NOMO-1 (cell line): Measurements from ENCODE around the gene TAS2R10.
"Not testable (repeated sequence)": the region's sequence is repeated elsewhere in the genome, so short reads cannot be mapped to it uniquely, and the experiment has no call there.

Experiments used
- DNase-seq, 2 experiments: peaks; one replicate each; lab custom pipeline; 2025; ENCODE audit not compliant: unreplicated experiment in 2 of 2; lab: John Stamatoyannopoulos, UW

The TAS2R10 gene, protein sequence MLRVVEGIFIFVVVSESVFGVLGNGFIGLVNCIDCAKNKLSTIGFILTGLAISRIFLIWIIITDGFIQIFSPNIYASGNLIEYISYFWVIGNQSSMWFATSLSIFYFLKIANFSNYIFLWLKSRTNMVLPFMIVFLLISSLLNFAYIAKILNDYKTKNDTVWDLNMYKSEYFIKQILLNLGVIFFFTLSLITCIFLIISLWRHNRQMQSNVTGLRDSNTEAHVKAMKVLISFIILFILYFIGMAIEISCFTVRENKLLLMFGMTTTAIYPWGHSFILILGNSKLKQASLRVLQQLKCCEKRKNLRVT

DNA sequence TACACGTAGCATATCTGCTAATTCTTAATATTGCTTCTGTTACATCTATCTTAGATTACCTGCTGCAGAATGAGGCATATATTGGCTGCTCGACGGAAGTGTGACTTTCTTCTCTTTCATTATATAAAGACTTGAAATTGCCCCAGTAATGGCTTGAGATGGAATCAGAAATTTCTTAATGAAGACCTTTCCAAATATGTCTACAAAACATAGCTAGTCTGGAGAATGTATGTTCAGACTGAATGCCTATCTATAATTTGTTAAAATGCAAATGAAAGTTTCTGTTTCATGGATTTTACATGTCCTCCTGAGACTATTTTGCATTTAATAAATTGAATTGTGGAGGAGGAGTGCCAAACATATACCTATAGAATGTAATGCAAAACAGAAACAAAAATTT is at the start of gene TAS2R10:
Gene TAS2R10, minus strand, starts transcription at position 101 of the 400 bp plus-strand sequence. Its CDS starts 89 bp downstream, at position 12.
- no peak for DNase-seq

DNA sequence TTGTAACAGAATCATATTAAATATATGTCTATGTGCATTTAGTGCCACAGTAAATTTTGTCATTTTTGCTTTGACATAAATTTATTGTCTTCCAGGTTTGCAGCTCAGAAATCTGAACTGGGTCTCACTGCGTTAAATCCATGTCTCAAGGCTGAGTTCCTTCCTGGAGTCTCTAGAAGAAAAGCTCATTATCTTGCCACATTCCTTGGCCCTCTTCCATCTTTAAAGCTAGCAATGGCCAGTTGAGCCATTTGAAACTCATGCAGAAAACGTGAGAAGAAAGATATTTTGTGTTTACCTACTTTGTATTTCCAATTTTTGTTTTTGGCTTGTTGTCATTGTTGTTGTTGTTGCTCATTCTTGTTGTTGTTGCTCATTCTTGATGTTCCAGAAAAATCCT is 47.2 kb upstream of the TAS2R10 start:
- DNase-seq: no peak

DNA sequence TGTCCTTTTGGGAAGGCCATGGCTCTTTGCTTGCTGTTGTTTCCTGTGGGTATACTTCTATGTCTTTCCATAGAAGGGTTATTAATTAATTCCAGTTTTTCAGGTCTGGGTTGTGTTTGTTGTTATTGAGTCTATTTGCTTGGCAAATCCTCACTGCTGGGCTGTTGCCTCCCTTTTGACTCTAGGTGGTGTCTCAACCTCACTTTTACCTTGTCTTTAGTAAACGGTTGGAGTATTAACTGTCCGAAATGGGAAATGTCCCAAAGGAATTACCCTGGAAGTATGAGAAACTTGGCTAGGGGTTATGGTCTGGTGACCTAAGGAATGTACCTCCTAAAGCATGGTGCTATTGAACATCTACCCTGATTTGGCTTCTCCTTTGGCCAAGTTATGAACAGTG is 41.2 kb upstream of the TAS2R10 start:
- DNase-seq: no peak

DNA sequence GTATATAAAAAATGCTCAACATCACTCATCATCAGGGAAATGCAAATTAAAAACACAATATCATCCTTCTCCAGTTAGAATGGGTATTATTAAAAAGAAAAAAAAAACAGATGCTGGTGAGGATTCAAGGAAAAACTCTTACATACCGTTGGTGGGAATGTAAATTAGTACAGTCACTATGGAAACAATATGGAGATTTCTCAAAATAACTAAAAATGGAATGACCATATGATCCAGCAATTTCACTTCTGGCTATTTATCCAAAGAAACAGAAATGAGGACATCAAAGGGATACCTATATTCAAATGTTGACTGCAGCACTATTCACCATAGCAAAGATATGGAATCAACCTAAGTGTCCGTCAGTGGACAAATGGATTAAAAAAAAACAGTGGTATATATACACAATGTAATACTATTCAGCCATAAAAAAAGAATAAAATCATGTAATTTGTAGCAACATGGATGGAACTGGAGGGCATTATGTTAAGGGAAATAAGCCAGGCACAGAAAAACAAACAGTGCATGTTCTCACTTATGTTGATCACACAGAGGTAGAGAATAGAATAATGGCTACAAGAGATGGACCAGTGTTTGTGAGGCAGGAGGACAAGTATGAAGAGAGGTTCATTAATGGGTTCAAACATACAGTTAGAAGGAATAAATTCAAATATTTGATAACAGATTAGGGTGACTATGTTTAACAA is 37.5 kb upstream of the TAS2R10 start:
- no peak for DNase-seq

DNA sequence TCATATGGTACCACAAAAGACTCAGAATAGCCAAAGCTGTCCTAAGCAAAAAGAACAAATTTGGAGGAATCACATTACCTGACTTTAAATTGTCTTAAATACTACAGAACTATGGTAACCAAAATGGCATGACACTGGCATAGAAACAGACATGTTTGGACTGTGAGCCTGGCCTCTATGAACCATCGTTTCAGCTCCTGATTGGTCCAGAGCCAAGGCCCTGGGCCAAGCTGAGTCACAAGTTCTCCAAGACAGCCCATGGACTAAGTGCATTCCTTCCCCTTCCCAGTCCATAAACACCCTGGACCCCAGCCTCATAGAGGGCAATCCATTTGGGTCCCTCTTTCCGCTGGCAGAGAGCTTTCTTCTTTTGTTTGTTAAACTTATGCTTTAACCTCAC is 35.2 kb upstream of the TAS2R10 start:
- DNase-seq: no peak

DNA sequence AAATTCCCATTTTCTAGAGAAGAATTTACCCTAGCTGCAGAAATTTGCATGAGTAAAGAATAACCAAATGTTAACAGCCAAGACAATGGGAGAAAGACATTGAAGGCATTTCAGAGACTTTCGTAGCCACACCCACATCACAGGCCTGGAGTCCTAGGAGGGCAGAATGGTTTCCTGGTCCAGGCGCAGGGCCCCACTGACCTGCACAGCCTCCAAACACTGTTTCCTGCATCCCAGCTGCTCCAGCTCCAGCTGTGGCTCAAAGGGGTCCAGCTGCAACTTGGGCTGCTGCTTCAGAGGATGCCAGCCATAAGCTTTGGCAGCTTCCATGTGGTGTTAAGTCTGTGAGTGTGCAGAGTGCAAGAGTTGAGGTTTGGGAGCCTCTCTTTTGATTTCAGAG is 29.6 kb upstream of the TAS2R10 start:
- DNase-seq: no peak

DNA sequence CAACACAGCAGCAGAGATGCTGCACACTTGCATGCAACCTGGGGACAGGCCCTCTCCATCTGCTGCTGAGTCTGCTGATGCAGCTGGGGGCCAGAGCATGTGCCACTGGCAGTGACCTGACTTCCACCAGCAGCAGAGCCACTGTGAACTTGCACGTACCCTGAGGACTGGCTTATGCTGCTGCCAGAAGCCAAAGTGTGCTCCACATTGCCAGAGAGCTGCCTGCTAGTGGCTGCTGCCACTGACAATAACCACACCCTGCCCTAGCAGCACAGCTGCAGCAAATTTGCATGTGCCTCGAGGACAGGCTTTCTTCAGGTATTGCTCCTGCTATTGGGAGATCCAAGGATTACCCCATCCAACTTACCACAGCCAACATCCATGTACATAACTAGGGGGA is 27.6 kb upstream of the TAS2R10 start:
- no peak for DNase-seq

DNA sequence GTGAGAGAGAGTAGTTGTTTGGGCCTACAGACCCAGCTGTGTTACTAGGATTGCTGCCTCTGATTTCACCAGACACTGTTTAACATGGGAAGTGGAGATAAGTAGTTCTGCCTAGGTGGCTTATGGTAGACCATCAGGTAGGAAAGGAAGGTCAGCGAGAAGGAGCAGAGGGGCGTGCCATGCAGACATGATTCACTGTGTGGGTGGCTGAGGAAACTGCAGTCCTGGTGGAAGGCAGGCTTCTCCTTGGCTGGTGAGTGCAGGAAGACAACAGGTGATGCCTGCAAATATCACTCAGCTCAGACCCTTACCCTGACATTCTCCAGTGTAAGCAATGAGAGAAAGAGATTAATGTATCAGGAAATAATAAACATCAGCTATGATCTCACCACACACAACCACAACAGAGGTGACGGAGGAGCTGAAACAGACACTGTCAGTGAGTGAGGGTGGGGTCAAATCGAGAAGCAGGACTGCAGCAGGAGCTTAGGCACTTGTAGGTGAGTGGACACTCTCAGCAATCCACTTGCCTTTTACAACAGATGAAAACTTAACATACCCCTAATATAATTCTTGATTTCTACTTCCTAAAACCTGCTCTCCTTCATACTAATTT is 25.2 kb upstream of the TAS2R10 start:
- no peak for DNase-seq

DNA sequence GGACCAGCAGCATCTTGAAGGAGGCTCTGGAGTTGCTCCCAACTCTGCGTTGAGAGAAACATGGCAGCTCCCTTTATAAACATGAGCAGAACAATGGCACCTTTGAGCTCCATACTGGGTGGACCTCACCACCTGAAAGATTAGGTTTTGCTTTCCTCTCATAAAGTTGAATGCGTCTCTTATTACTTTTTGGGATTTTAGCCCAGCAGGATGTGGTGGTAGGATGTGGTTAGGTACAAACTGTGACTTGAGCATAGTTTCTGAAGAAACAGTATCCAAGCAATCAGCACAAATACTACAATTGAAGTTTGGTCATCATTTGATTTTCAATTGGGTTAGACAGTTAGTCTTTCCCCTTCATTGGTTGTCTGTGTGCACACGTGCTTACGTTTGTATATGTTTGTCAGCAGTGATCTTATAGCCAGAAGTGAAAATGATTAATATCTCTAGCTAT is 23.3 kb upstream of the TAS2R10 start, which contains the start of gene PRR4:
Gene PRR4, minus strand, starts transcription at position 51 of the 454 bp plus-strand sequence. Its CDS starts 38 bp downstream, at position 13.
- no peak for DNase-seq

DNA sequence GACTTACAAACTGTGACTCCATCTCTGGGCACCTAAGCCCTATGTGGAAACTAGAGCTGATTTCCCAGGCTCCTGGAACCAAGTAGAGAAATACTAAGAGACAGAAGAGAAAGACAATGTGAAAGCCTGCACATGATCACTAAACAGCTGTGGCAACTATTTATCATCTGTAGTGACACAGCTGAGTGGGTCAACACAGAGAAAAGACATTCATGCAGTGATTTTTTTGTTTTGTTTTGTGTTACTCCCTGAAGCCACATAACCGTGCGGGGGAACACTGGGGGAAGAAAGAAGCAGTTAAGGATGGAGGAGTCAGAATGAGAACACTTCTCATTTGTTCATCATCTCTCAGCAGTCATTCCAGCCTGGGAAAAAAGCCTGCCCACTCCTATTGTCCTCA is 21.6 kb upstream of the TAS2R10 start:
- no peak for DNase-seq

DNA sequence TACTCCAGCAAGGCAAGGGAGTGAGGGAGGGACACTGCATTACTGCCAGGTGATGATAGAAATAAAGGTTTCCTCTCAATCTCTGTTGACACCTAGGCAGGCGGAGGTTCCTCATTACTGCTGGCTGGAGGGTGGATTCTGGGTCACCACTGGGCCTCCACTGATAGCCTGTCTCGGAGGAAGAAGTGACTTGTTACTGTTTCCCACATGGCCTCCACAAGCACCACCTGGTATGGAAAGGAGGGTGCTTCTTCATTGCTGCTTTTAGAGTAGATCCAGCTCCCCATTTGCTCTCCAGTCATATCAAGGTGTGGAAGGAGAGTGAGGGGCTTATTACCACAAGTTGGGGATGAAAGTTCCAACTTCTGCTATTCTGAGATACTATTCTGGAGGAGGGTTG is 16.7 kb upstream of the TAS2R10 start:
- no peak for DNase-seq

DNA sequence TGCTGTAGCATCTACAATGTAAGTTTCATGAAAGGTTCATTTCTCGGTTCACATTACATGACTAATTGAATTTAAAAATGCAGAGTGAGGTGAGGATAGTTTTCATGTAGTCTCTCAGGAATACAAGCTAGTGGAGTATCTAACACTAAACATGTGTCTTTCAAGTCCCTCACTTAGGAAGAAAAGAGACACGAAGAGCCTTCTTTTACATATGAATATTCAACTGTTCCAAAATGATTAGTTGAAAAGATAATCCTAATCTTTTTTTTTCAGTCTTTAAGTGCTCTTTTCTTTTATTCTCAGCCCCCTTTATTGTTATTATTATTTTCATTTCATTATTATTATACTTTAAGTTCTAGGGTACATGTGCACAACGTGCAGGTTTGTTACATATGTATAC is 12.3 kb upstream of the TAS2R10 start:
- DNase-seq: no peak

DNA sequence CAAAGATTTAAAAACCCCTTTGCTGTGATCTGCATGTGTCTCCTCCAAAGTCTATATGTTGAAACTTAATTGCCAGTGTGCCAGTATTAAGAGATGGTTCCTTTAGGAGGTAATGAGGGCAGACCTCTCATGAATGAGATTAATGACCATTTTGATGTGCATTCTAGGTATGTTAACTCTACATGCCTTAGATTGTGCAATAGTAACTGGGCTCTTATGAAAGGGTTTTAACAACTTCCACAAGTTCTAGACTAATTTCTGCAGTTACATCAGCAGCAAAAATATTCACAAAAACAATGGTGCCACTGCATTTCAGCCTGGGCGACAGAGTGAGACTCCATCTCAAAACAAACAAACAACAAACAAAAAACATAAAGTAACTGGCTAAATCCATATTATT is 3.8 kb upstream of the TAS2R10 start:
- DNase-seq: no peak

DNA sequence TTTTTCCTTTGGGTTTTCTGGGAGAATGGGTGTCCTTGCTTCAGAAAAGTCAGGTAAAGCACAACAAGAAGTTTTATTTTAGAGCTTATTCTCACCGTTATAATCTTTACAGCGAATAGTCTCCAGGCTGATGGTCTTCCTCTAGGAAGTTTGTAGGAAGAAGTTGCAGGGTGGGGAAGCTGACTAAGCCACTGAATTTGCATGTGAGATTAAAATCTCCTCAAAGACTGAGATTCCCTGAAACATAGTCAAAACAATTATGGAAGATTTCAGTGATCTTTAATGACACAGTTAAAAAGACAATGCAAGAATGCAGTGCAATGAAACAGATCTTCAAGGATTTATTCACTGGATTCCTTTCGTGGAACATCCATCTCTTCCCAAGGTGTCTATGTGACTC is 1.2 kb downstream of the TAS2R10 start:
- no peak for DNase-seq

DNA sequence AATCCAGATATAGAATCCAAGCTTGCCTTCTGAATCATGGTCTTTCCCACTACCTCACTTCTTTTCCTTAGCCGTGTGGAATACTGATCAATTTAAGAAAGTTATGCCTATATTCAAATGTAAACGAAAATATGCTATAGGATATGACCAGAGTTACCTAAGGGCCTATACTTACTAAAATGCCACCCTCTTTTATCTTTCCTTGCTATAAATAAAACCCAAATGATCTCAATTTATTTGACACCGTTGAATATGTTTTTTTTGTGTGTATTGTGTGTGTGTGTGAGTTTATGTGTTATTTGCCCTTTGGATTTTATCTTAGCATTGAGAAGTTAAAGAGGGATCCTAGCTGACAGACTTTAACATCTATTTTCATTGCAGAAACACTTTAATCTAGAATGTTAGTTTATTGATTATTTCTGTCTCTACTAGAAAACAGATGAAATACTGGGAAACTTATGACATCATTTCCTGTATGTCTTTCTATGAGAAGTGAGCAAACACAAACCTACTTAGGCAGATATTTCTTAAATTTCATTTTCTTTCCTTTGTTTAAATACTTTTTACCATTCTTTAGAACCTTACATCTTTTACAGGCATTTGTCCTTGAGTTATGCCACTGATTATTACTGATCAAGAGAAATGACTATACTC is 14.1 kb downstream of the TAS2R10 start:
- DNase-seq: no peak

DNA sequence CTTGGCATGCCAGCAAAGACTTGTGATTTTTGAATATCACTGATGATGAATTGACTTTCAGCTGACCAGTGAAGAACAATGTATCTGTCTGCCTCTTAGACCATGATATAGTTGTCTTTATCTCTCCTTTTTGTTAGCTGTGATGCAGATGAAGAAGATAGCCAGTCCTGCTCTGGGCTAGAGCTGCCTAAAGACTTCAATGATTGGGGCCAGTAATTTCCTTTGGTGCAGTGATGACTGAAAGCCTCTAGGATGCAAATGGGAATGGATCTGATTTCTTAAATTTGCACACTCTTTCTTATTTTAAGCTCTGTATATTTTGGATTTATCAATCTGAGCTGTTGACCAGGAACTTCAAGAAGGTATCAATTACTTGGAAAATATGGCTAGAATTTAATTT is 16.1 kb downstream of the TAS2R10 start, which contains the start of gene TAS2R9:
Gene TAS2R9, minus strand, starts transcription at position 101 of the 400 bp plus-strand sequence. Its CDS starts 93 bp downstream, at position 8.
- DNase-seq: no peak

DNA sequence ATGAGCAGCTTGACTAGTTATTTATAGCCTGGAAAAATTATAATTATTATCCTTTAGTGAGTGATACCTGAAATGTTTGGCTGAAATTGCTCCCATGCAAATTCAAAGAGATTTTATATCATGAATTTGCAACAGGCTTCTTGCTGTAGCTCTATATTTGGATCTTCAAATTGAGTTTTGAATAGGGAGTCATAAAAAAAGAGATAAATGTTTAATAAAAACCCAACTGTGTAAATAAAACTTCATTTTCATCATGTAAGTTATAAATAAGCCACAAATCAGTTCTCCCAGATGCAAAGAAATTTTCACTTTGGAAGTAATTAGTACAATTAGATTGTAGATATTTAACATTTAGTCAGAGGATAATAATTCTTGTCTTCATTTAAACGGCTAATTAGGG is 19.0 kb downstream of the TAS2R10 start, which contains the start of gene TAS2R8:
Gene TAS2R8, minus strand, starts transcription at position 101 of the 400 bp plus-strand sequence. CDS start 306 bp downstream, outside the sequence.
- no peak for DNase-seq

DNA sequence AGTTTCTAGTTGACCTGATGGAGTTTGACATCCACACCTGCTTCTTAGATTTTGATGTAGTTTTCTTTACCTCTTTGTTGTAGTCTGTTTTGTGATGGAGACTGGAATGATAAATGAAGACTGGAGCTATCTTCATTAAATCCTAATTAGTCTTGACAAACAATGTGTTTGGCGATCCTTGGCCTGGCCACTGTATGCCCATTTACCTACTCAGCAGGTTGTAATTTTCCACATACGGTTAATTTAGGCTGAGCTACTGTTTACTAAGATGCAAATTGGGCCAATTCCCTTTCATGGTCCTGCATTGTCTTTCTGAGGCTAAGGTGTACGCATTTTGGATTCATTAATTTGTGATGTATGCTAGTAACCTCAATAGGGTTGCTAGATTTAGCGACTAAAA is 23.6 kb downstream of the TAS2R10 start, which contains the start of gene TAS2R7:
Gene TAS2R7, minus strand, starts transcription at position 41 of the 400 bp plus-strand sequence. CDS start 57 bp downstream, outside the sequence.
- no peak for DNase-seq

DNA sequence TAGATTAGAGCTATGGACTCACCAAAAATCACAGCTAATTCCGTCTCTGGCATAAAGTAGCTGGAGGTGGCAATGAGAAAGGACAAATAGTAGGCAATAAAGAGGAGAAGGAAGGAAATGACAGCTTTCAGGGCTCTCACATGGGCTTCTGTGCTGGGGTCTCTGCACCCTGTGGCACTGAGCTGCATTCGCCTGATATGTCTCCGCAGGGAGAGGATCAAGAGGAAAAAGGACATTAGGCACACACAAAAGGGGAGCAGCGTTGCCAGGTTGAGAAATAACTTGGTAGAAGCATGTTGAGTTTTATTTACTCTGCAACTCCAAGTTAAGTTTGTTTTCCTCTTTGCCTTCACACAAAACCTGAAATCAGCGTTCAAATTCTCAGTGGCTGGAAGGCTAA is 24.4 kb downstream of the TAS2R10 start:
- no peak for DNase-seq

DNA sequence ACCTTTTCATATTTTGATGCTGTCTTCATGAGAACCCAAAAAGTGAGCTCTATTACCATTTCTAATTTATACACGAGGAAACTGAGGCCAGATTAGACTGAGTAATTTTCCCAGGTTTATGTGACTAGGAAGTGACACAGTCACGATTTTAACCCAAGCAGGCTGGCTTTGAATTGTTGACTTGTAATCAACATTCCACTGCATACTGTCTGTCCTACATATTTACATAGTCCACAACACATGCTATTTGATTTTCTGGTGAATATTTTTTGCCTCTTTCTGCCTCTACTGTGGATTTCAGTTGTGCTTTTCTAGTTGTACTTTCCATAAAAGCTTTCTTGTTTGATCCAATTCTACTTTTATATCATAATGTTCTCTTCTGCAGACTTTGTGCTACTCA is 31.9 kb downstream of the TAS2R10 start:
- DNase-seq: no peak

DNA sequence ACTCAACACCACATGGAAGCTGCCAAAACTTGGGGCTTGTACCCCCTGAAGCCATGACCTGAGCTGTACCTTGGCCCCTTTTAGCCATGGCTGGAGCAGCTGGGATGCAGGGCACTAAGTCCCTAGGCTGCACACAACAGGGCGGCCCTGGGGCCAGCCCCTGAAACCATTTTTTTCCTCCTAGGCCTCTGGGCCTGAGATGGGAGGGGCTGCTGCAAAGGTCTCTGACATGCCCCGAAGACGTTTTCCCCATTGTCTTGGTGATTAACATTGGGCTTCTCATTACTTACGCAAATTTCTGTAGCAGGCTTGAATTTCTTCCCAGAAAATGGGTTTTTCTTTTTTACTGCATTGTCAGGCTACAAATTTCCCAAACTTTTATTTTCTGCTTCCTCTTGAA is 34.4 kb downstream of the TAS2R10 start:
- not testable (repeated sequence) for DNase-seq
